Stimulated activated CD8-positive, alpha-beta memory T cell treated with anti-CD3 and anti-CD28 coated beads, Interleukin-12 subunit alpha, Interleukin-12 subunit beta, amount 100 ng/mL, for 4 hours (primary cell): ENCODE results near the gene GRB7.
"Not testable (repeated sequence)": the region's sequence is repeated elsewhere in the genome, so short reads cannot be mapped to it uniquely, and the experiment has no call there.

Experiments
- DNase-seq: peaks from one replicate; pipeline ENCODE4 v3.0.0-alpha.2; 2020; ENCODE audit warnings: low read depth

GRB7 gene

GRCh38 chr17:39737760-39738567 lies at the start of gene GRB7:
Gene GRB7, plus strand, starts transcription at chr17:39737938. Its CDS starts 4,364 bp downstream, at chr17:39742302.
- DNase-seq: no peak

GRCh38 chr17:39688475-39688835 lies 49.3 kb upstream of the GRB7 start:
- DNase-seq: no peak

GRCh38 chr17:39688945-39689344 lies 48.8 kb upstream of the GRB7 start:
- no peak for DNase-seq

GRCh38 chr17:39694593-39694992 lies 43.1 kb upstream of the GRB7 start:
- DNase-seq: no peak

GRCh38 chr17:39695089-39695474 lies 42.7 kb upstream of the GRB7 start:
- no peak for DNase-seq

GRCh38 chr17:39696731-39697130 lies 41.0 kb upstream of the GRB7 start:
- no peak for DNase-seq

- DNase-seq: no peak
Observed at GRCh38 chr17:39697961-39698360, 39.8 kb upstream of the GRB7 start.

- DNase-seq: not testable (repeated sequence)
Observed at GRCh38 chr17:39699157-39699817, 38.5 kb upstream of the GRB7 start.

GRCh38 chr17:39699818-39700147 lies 38.0 kb upstream of the GRB7 start, which contains the start of gene ERBB2:
Gene ERBB2, plus strand, starts transcription at chr17:39700064. Its CDS starts 175 bp downstream, at chr17:39700239.
- no peak for DNase-seq

- DNase-seq: no peak
Observed at GRCh38 chr17:39700148-39700987, 37.4 kb upstream of the GRB7 start.

GRCh38 chr17:39701012-39701783 lies 36.5 kb upstream of the GRB7 start:
- DNase-seq: no peak

GRCh38 chr17:39701784-39702422 lies 35.8 kb upstream of the GRB7 start:
- no peak for DNase-seq

- DNase-seq: no peak
Observed at GRCh38 chr17:39702901-39703893, 34.5 kb upstream of the GRB7 start.

- DNase-seq: no peak
Observed at GRCh38 chr17:39703913-39704312, 33.8 kb upstream of the GRB7 start.

- no peak for DNase-seq
Observed at GRCh38 chr17:39704821-39705551, 32.8 kb upstream of the GRB7 start.

- no peak for DNase-seq
Observed at GRCh38 chr17:39705786-39706348, 31.9 kb upstream of the GRB7 start.

- DNase-seq: no peak
Observed at GRCh38 chr17:39706383-39706782, 31.4 kb upstream of the GRB7 start.

- DNase-seq: no peak
Observed at GRCh38 chr17:39706921-39707337, 30.8 kb upstream of the GRB7 start.
